Head of caudate nucleus (tissue), 42 donors: ENCODE data around the gene ZDHHC24.

Source experiments
- DNase-seq, 42 donors: peaks; one replicate each; pipeline versions ENCODE4 v3.0.0 to v3.0.0-alpha.2; 2020 to 2021; ENCODE audit warnings: mixed read lengths in 7 of 42
- intact Hi-C: fragments of 100-400 bp; cut with DNase I; formaldehyde crosslinking; loops from one replicate; pipeline ENCODE4 v1.15.0; 2022

The ZDHHC24 gene

GRCh38 chr11:66479394-66480116, 66.3 kb downstream of the ZDHHC24 start:
- intact Hi-C loops, result loop anchor here (5.0 kb wide), 1 partner anchor 42 kb away; the partner anchor contains the start of gene MRPL11
- DNase-seq, result peak in 20 of 42 donors; percentile 5 to 87 (median 53)

GRCh38 chr11:66478729-66479393, 67.0 kb downstream of the ZDHHC24 start:
- DNase-seq, result no peak
- intact Hi-C loops, result loop anchor here (5.0 kb wide), 1 partner anchor 42 kb away; the partner anchor contains the start of gene MRPL11

GRCh38 chr11:66477263-66478201, 68.3 kb downstream of the ZDHHC24 start:
- no peak for DNase-seq

GRCh38 chr11:66476841-66477251, 69.0 kb downstream of the ZDHHC24 start:
- peak in 1 of 42 donors; percentile 9 for DNase-seq
- intact Hi-C loops, result loop anchor here (5.0 kb wide), 1 partner anchor 40 kb away; the partner anchor contains the start of gene MRPL11

More at GRCh38 chr11:66477263-66478201, 68.3 kb downstream of the ZDHHC24 start:
- intact Hi-C loops, result loop anchor here (5.0 kb wide), 1 partner anchor 40 kb away; the partner anchor contains the start of gene MRPL11

- peak in 3 of 42 donors; percentile 8 to 39 (median 33) for DNase-seq
- intact Hi-C loops, result loop anchor here (5.0 kb wide), 1 partner anchor 39 kb away; the partner anchor contains the start of gene MRPL11
These were observed 69.5 kb downstream of the ZDHHC24 start for GRCh38 chr11:66476173-66476840.

GRCh38 chr11:66475349-66476172, 70.3 kb downstream of the ZDHHC24 start:
- intact Hi-C loops, result loop anchor here (5.0 kb wide), 1 partner anchor 38 kb away; the partner anchor contains the start of gene MRPL11
- DNase-seq, result no peak

- DNase-seq, result no peak
- intact Hi-C loops, result no loop called here
These were observed 72.0 kb downstream of the ZDHHC24 start for GRCh38 chr11:66473608-66474515.

GRCh38 chr11:66473167-66473566, 72.7 kb downstream of the ZDHHC24 start:
- DNase-seq, result no peak
- intact Hi-C loops, result no loop called here

- no peak for DNase-seq
- intact Hi-C loops, result no loop called here
These were observed 73.8 kb downstream of the ZDHHC24 start for GRCh38 chr11:66472054-66472453.

- intact Hi-C loops, result no loop called here
- no peak for DNase-seq
These were observed 74.7 kb downstream of the ZDHHC24 start for GRCh38 chr11:66471142-66471541.
